SK-N-SH treated with all-trans-retinoic acid at 6 μM for 48 hours (cell line): ENCODE measurements around the gene TIAM1.

ENCODE experiments used
- ATAC-seq: fragments of 200-7000 bp; cut with Tn5 transposase; 3 replicates; pipeline ENCODE4 v1.9.1; 2020; ENCODE audit warnings: mild to moderate bottlenecking, moderate library complexity
- ARNTL ChIP-seq: fragments of 450-650 bp; formaldehyde crosslinking; IDR thresholded peaks from 2 replicates; pipeline ENCODE4 v1.5.0; 2020; ENCODE audit warnings: low read depth, mild to moderate bottlenecking, moderate library complexity, borderline replicate concordance
- BACH2 ChIP-seq: fragments of 250-450 bp; sonication (Bioruptor Pico); IDR thresholded peaks from 2 replicates; pipeline ENCODE4 v1.9.0; 2021; ENCODE audit warnings: mild to moderate bottlenecking, borderline replicate concordance
- CSDC2 ChIP-seq: fragments of 250-450 bp; sonication (Bioruptor Pico); IDR thresholded peaks from 2 replicates; pipeline ENCODE4 v1.5.0; 2020; ENCODE audit warnings: mild to moderate bottlenecking, moderate library complexity
- ESRRG ChIP-seq: fragments of 250-450 bp; sonication (Bioruptor Pico); IDR thresholded peaks from 2 replicates; pipeline ENCODE4 v1.6.1; 2021; ENCODE audit warnings: mild to moderate bottlenecking
- ISL1 ChIP-seq: fragments of 250-450 bp; sonication (Bioruptor Pico); IDR thresholded peaks from 2 replicates; pipeline ENCODE4 v2.1.2; 2022; ENCODE audit warnings: mild to moderate bottlenecking, moderate library complexity
- OSR1 ChIP-seq: fragments of 250-450 bp; sonication (Bioruptor Pico); IDR thresholded peaks from 2 replicates; pipeline ENCODE4 v1.8.0; 2022; ENCODE audit warnings: moderate library complexity, mild to moderate bottlenecking, inconsistent platforms
- PPARA ChIP-seq: fragments of 250-450 bp; sonication (Bioruptor Pico); IDR thresholded peaks from 2 replicates; pipeline ENCODE4 v1.5.0; 2020; ENCODE audit warnings: mild to moderate bottlenecking, borderline replicate concordance
- RARB ChIP-seq: fragments of 250-450 bp; sonication (Bioruptor Pico); IDR thresholded peaks from 2 replicates; pipeline ENCODE4 v1.8.0; 2021; ENCODE audit warnings: mild to moderate bottlenecking, moderate library complexity
- SNAI2 ChIP-seq: fragments of 250-450 bp; sonication (Bioruptor Pico); IDR thresholded peaks from 2 replicates; pipeline ENCODE4 v1.5.0; 2020; ENCODE audit warnings: mild to moderate bottlenecking, moderate library complexity
- TOX ChIP-seq: fragments of 250-450 bp; sonication (Bioruptor Pico); IDR thresholded peaks from 2 replicates; pipeline ENCODE4 v1.8.0; 2021; ENCODE audit warnings: mild to moderate bottlenecking, moderate library complexity, borderline replicate concordance
- ZC3H10 ChIP-seq: fragments of 250-450 bp; sonication (Bioruptor Pico); IDR thresholded peaks from 2 replicates; pipeline ENCODE4 v1.5.1; 2021; ENCODE audit warnings: mild to moderate bottlenecking, moderate library complexity
- ZFP3 ChIP-seq: fragments of 250-450 bp; sonication (Bioruptor Pico); IDR thresholded peaks from 2 replicates; pipeline ENCODE4 v1.5.0; 2020; ENCODE audit warnings: mild to moderate bottlenecking, moderate library complexity
- ZFP30 ChIP-seq: fragments of 450-650 bp; formaldehyde crosslinking; IDR thresholded peaks from 2 replicates; pipeline ENCODE4 v1.5.0; 2022; ENCODE audit warnings: mild to moderate bottlenecking, moderate library complexity
- ZNF565 ChIP-seq: fragments of 450-650 bp; formaldehyde crosslinking; conservative IDR thresholded peaks from 2 replicates; pipeline ENCODE4 v1.5.0; 2020; ENCODE audit warnings: low read depth, mild to moderate bottlenecking, moderate library complexity
- ZNF70 ChIP-seq: fragments of 450-650 bp; formaldehyde crosslinking; IDR thresholded peaks from 2 replicates; pipeline ENCODE4 v1.5.0; 2020; ENCODE audit warnings: mild to moderate bottlenecking, moderate library complexity
- ZNF8 ChIP-seq: fragments of 450-650 bp; formaldehyde crosslinking; IDR thresholded peaks from 2 replicates; pipeline ENCODE4 v1.5.0; 2020; ENCODE audit warnings: mild to moderate bottlenecking, moderate library complexity
- TF ChIP-seq, protein P1 (sequence below): fragments of 250-450 bp; sonication (Bioruptor Pico); IDR thresholded peaks from 2 replicates; pipeline ENCODE4 v1.5.1; 2020; ENCODE audit warnings: low read depth, mild to moderate bottlenecking, moderate library complexity
- TF ChIP-seq, protein P2 (sequence below): fragments of 250-450 bp; sonication (Bioruptor Pico); IDR thresholded peaks from 2 replicates; pipeline ENCODE4 v1.8.0; 2021; ENCODE audit warnings: low read depth, mild to moderate bottlenecking, moderate library complexity, borderline replicate concordance
- TF ChIP-seq, protein P3 (sequence below): fragments of 250-450 bp; sonication (Bioruptor Pico); IDR thresholded peaks from 2 replicates; pipeline ENCODE4 v1.5.0; 2020; ENCODE audit warnings: mild to moderate bottlenecking, moderate library complexity
- TF ChIP-seq, protein P4 (sequence below): fragments of 250-450 bp; sonication (Bioruptor Pico); IDR thresholded peaks from 2 replicates; pipeline ENCODE4 v1.8.0; 2020; ENCODE audit warnings: mild to moderate bottlenecking, moderate library complexity, borderline replicate concordance
- TF ChIP-seq, protein P5 (sequence below): fragments of 250-450 bp; sonication (Bioruptor Pico); IDR thresholded peaks from 2 replicates; pipeline ENCODE4 v1.5.1; 2021; ENCODE audit warnings: mild to moderate bottlenecking, moderate library complexity

TIAM1 gene

DNA sequence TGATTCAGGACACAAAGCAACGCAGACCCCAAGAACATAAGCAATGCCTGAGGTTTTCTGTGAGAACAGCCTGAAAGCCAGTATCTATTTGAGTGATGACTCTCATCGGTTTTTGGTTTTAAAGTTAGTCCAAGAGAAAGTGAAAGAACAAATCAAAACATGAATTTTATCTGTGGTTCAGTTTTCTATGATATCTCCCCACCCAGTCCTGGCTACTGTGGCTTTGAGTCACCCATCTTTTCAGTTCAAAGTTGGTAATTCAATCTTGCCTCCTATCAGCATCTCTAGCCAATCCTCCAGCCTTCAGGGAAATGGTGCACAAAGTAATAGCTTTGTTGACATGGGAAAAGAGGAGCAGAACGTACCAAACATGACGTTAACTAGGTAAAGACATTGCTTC, 265.3 kb downstream of the TIAM1 start:
- no peak for ATAC-seq
- no peak for TF ChIP-seq ZNF70 (CRISPR knock-in tag)
- TF ChIP-seq TOX (CRISPR knock-in tag) = no peak
- no peak for TF ChIP-seq ZNF565
- TF ChIP-seq CSDC2 = no peak
- TF ChIP-seq OSR1 = no peak
- TF ChIP-seq ZFP3 (CRISPR knock-in tag) = no peak
- TF ChIP-seq ZNF8 (CRISPR knock-in tag) = no peak
- TF ChIP-seq RARB (CRISPR knock-in tag) = no peak
- TF ChIP-seq, protein P1, sequence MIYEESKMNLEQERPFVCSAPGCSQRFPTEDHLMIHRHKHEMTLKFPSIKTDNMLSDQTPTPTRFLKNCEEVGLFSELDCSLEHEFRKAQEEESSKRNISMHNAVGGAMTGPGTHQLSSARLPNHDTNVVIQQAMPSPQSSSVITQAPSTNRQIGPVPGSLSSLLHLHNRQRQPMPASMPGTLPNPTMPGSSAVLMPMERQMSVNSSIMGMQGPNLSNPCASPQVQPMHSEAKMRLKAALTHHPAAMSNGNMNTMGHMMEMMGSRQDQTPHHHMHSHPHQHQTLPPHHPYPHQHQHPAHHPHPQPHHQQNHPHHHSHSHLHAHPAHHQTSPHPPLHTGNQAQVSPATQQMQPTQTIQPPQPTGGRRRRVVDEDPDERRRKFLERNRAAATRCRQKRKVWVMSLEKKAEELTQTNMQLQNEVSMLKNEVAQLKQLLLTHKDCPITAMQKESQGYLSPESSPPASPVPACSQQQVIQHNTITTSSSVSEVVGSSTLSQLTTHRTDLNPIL (CRISPR knock-in tag) = no peak
- TF ChIP-seq, protein P2, sequence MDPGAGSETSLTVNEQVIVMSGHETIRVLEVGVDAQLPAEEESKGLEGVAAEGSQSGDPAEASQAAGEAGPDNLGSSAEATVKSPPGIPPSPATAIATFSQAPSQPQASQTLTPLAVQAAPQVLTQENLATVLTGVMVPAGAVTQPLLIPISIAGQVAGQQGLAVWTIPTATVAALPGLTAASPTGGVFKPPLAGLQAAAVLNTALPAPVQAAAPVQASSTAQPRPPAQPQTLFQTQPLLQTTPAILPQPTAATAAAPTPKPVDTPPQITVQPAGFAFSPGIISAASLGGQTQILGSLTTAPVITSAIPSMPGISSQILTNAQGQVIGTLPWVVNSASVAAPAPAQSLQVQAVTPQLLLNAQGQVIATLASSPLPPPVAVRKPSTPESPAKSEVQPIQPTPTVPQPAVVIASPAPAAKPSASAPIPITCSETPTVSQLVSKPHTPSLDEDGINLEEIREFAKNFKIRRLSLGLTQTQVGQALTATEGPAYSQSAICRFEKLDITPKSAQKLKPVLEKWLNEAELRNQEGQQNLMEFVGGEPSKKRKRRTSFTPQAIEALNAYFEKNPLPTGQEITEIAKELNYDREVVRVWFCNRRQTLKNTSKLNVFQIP (CRISPR knock-in tag) = no peak
- TF ChIP-seq, all 23 proteins: peak for 0

DNA sequence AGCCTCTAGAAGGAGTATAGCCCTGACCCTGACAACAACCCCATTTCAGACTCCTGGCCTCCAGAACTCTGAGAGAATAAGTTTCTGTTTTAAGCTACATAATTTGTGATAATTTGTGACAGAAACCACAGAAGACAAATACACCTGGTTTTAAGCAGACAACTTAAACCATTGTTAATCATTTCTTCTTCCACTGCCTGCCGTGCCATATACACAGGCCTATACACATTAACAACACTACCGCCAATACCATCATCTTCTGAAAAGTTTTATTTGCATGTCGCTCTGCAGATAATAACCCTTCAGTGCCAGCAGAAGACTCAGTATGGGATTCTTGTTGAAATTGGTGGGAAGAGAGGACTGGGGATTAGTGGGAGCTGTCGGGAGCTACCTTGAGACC, 265.8 kb downstream of the TIAM1 start:
- ATAC-seq = no peak
- TF ChIP-seq, protein P3, sequence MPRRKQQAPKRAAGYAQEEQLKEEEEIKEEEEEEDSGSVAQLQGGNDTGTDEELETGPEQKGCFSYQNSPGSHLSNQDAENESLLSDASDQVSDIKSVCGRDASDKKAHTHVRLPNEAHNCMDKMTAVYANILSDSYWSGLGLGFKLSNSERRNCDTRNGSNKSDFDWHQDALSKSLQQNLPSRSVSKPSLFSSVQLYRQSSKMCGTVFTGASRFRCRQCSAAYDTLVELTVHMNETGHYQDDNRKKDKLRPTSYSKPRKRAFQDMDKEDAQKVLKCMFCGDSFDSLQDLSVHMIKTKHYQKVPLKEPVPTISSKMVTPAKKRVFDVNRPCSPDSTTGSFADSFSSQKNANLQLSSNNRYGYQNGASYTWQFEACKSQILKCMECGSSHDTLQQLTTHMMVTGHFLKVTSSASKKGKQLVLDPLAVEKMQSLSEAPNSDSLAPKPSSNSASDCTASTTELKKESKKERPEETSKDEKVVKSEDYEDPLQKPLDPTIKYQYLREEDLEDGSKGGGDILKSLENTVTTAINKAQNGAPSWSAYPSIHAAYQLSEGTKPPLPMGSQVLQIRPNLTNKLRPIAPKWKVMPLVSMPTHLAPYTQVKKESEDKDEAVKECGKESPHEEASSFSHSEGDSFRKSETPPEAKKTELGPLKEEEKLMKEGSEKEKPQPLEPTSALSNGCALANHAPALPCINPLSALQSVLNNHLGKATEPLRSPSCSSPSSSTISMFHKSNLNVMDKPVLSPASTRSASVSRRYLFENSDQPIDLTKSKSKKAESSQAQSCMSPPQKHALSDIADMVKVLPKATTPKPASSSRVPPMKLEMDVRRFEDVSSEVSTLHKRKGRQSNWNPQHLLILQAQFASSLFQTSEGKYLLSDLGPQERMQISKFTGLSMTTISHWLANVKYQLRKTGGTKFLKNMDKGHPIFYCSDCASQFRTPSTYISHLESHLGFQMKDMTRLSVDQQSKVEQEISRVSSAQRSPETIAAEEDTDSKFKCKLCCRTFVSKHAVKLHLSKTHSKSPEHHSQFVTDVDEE (CRISPR knock-in tag) = no peak
- TF ChIP-seq PPARA (CRISPR knock-in tag) (no peak), ARNTL (no peak), BACH2 (CRISPR knock-in tag) (no peak), ZNF565 (no peak), TOX (CRISPR knock-in tag) (no peak), ESRRG (CRISPR knock-in tag) (no peak), ZFP3 (CRISPR knock-in tag) (no peak), ZFP30 (CRISPR knock-in tag) (no peak), CSDC2 (no peak), ISL1 (CRISPR knock-in tag) (no peak), ZNF70 (CRISPR knock-in tag) (no peak), ZC3H10 (CRISPR knock-in tag) (no peak), SNAI2 (CRISPR knock-in tag) (no peak)
- TF ChIP-seq, protein P2 (CRISPR knock-in tag) = no peak
- TF ChIP-seq, protein P1 (CRISPR knock-in tag) = no peak
- TF ChIP-seq, protein P4, sequence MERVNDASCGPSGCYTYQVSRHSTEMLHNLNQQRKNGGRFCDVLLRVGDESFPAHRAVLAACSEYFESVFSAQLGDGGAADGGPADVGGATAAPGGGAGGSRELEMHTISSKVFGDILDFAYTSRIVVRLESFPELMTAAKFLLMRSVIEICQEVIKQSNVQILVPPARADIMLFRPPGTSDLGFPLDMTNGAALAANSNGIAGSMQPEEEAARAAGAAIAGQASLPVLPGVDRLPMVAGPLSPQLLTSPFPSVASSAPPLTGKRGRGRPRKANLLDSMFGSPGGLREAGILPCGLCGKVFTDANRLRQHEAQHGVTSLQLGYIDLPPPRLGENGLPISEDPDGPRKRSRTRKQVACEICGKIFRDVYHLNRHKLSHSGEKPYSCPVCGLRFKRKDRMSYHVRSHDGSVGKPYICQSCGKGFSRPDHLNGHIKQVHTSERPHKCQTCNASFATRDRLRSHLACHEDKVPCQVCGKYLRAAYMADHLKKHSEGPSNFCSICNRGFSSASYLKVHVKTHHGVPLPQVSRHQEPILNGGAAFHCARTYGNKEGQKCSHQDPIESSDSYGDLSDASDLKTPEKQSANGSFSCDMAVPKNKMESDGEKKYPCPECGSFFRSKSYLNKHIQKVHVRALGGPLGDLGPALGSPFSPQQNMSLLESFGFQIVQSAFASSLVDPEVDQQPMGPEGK (CRISPR knock-in tag) = no peak
- TF ChIP-seq, protein P5, sequence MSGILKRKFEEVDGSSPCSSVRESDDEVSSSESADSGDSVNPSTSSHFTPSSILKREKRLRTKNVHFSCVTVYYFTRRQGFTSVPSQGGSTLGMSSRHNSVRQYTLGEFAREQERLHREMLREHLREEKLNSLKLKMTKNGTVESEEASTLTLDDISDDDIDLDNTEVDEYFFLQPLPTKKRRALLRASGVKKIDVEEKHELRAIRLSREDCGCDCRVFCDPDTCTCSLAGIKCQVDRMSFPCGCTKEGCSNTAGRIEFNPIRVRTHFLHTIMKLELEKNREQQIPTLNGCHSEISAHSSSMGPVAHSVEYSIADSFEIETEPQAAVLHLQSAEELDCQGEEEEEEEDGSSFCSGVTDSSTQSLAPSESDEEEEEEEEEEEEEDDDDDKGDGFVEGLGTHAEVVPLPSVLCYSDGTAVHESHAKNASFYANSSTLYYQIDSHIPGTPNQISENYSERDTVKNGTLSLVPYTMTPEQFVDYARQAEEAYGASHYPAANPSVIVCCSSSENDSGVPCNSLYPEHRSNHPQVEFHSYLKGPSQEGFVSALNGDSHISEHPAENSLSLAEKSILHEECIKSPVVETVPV = no peak
